ENCODE results near the gene GRIPAP1.

The GRIPAP1 gene

DNA sequence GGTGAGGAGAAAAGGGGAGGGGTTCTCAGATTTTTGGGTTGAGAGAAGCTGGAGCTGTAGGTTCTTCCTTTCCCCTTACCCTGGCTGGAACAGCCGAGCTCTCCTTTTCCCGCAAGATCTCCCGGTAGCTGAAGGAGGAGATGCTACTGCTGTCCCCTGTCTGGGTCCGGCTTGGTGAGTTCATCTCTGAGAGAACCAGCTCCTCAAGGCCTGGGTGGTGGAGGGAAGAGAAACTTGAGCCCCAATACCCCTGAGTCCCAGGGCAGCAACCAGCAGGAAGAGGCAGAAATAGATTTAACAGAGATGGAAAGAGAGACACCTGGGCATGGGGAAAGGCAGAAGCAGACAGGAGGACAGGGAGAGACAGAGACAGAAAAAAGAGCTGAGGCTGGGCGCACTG, 23.8 kb downstream of the GRIPAP1 start:
- peaks cover 13% of the 10 kb centered on the region for H3K36me3 ChIP-seq (ENCODE audit: control insufficient read depth, insufficient read depth, low read length)
- TF ChIP-seq, protein P1, sequence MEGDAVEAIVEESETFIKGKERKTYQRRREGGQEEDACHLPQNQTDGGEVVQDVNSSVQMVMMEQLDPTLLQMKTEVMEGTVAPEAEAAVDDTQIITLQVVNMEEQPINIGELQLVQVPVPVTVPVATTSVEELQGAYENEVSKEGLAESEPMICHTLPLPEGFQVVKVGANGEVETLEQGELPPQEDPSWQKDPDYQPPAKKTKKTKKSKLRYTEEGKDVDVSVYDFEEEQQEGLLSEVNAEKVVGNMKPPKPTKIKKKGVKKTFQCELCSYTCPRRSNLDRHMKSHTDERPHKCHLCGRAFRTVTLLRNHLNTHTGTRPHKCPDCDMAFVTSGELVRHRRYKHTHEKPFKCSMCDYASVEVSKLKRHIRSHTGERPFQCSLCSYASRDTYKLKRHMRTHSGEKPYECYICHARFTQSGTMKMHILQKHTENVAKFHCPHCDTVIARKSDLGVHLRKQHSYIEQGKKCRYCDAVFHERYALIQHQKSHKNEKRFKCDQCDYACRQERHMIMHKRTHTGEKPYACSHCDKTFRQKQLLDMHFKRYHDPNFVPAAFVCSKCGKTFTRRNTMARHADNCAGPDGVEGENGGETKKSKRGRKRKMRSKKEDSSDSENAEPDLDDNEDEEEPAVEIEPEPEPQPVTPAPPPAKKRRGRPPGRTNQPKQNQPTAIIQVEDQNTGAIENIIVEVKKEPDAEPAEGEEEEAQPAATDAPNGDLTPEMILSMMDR (IDR thresholded peaks at IDR 0.05; ENCODE audit: insufficient read depth, low read length, poor library complexity, severe bottlenecking), result no peak

DNA sequence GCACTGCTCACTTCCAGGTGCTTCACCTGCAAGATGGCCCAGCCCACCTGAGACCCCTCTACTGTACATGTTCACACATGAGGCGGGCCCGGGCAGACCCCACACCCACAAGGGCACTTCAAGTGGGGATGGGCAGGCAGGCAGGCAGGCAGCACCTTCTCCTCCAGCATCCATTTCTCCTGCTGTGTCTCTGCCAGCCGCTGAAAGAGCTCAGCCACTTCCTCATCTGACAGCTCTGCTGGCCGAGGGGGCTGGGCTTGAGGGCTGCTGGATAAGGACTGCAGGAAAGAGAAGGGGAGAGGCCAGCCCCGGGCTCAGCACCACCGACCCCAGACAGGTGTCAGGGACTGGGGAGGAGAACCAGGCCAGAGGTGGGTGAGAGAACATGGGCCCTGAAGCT, 26.0 kb downstream of the GRIPAP1 start:
- TF ChIP-seq, protein P1 (IDR thresholded peaks at IDR 0.05; ENCODE audit: insufficient read depth, low read length, poor library complexity, severe bottlenecking), result no peak
- H3K36me3 ChIP-seq (ENCODE audit: control insufficient read depth, insufficient read depth, low read length), result peaks cover 6% of the 10 kb centered on the region
- DNase-seq (ENCODE audit: extremely low read depth, insufficient read length), result no peak
- H3K27me3 ChIP-seq (replicated peaks; ENCODE audit: control insufficient read depth, insufficient read depth, low read length), result no peaks in the 10 kb centered on the region
- no peak overlapping the region for H3K4me3 ChIP-seq (replicated peaks; ENCODE audit: low read depth, low read length)

More for the DNA sequence above, 23.8 kb downstream of the GRIPAP1 start:
- Histone ChIP-seq H3K27me3 (replicated peaks; ENCODE audit: control insufficient read depth, insufficient read depth, low read length) (no peaks in the 10 kb centered on the region), H3K4me3 (replicated peaks; ENCODE audit: low read depth, low read length) (no peak overlapping the region)
- DNase-seq (ENCODE audit: extremely low read depth, insufficient read length), result no peak

DNA sequence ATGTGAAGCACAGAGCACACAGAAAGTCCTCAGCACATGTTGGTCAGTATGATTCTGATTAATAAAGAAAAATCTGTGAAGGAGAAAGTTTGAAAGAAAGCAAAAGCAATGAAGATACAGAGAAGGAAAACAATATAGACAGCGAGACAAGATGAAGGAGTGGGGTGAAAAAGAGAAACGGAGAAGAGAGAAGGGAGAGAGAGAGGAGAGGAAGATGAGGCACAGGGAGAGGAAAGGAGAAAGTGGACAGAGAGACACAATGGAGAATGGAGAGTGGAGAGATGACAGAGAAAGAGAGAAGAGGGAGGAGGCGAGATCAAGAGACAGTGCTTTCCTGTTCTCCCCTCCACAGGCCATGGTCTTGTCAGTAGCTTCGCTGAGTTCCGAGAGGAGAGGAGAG, 26.5 kb downstream of the GRIPAP1 start:
- TF ChIP-seq, protein P1 (IDR thresholded peaks at IDR 0.05; ENCODE audit: insufficient read depth, low read length, poor library complexity, severe bottlenecking), result no peak

DNA sequence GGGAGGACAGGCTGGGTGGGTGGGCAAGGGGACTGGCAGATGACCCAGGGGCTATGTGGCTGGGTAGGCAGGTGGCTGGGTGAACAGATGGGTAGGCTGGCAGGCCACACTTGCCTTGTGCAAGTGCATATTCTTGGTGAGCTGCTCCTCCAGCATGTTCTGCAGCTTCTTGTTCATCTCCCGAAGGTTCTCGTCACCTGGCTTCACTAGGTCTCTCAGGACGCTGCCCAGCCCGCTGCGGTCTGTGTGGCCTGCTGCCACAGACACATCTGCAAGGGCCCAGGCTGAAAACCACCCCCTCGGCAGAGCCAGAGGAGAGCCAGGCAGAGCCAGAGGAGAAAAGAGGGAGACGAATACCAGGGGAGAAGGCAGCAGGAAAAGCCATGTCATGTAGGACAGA, 27.0 kb downstream of the GRIPAP1 start:
- Histone ChIP-seq H3K36me3 (ENCODE audit: control insufficient read depth, insufficient read depth, low read length) (peaks cover 4% of the 10 kb centered on the region), H3K27me3 (replicated peaks; ENCODE audit: control insufficient read depth, insufficient read depth, low read length) (no peaks in the 10 kb centered on the region), H3K4me3 (replicated peaks; ENCODE audit: low read depth, low read length) (no peak overlapping the region)
- TF ChIP-seq, protein P1 (IDR thresholded peaks at IDR 0.05; ENCODE audit: insufficient read depth, low read length, poor library complexity, severe bottlenecking), result no peak
- no peak for DNase-seq (ENCODE audit: extremely low read depth, insufficient read length)

More for the DNA sequence above, 26.5 kb downstream of the GRIPAP1 start:
- Histone ChIP-seq H3K4me3 (replicated peaks; ENCODE audit: low read depth, low read length) (no peak overlapping the region), H3K27me3 (replicated peaks; ENCODE audit: control insufficient read depth, insufficient read depth, low read length) (no peaks in the 10 kb centered on the region), H3K36me3 (ENCODE audit: control insufficient read depth, insufficient read depth, low read length) (peaks cover 4% of the 10 kb centered on the region)
- DNase-seq (ENCODE audit: extremely low read depth, insufficient read length), result no peak

DNA sequence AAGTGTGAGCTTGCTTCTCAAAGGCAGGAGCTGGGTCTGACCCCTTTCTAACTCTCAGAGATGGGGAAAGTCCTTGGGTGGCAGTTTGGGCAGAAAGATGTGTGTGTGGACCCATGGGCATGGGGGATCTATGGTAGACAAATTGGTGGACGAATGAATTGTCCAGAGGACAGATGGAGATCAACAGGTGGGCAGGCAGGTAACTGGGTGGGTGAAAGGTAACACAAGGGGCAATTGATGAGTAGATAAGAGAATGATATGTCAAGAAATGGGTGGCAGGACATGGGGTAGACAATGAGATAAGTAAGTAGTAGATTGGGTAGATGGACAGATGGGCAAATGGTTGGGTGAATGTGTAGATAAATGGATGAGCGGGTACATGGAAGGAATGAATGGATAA, 27.5 kb downstream of the GRIPAP1 start:
- Histone ChIP-seq H3K27me3 (replicated peaks; ENCODE audit: control insufficient read depth, insufficient read depth, low read length) (no peaks in the 10 kb centered on the region), H3K36me3 (ENCODE audit: control insufficient read depth, insufficient read depth, low read length) (peaks cover 4% of the 10 kb centered on the region), H3K4me3 (replicated peaks; ENCODE audit: low read depth, low read length) (no peak overlapping the region)
- no peak for DNase-seq (ENCODE audit: extremely low read depth, insufficient read length)
- TF ChIP-seq, protein P1 (IDR thresholded peaks at IDR 0.05; ENCODE audit: insufficient read depth, low read length, poor library complexity, severe bottlenecking), result no peak

DNA sequence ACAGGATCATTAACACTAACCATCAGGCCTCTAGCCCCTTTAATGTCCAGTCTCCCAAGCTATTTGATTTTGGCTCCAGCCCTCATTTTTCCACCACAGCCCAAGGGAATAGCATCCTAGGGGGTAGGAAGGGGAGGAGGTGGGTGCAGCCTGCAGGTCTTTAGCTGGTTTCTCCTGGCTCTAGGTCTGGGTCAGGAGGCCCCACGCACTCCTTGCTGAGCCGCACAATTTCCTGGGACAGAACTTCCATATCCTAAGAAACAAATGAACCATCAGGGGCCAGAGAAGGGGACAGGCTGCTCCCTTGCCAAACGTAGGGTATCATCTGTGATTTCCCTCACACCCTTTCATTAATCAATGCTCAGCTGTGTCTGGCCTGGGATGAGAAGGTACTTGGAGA, 28.0 kb downstream of the GRIPAP1 start:
- peaks cover 4% of the 10 kb centered on the region for H3K36me3 ChIP-seq (ENCODE audit: control insufficient read depth, insufficient read depth, low read length)

More for the DNA sequence above, 28.0 kb downstream of the GRIPAP1 start:
- Histone ChIP-seq H3K27me3 (replicated peaks; ENCODE audit: control insufficient read depth, insufficient read depth, low read length) (no peaks in the 10 kb centered on the region), H3K4me3 (replicated peaks; ENCODE audit: low read depth, low read length) (no peak overlapping the region)
- DNase-seq (ENCODE audit: extremely low read depth, insufficient read length), result no peak
- TF ChIP-seq, protein P1 (IDR thresholded peaks at IDR 0.05; ENCODE audit: insufficient read depth, low read length, poor library complexity, severe bottlenecking), result no peak
